Prostate gland (tissue), 2 donors: ENCODE measurements around the gene CEACAM4.

Experiments
- CTCF ChIP-seq, 4 experiments: fragments of 200-600 bp in 2 of 4; fragments of 450-650 bp in 2 of 4; sonication (generic) in 2 of 4; IDR thresholded peaks; 1 replicate in 3 of 4; 2 replicates in 1 of 4; pipeline ENCODE4 v1.5.1; 2016 to 2019; ENCODE audit warnings: antibody characterized with exemption in 4 of 4, mild to moderate bottlenecking in 2 of 4, moderate library complexity in 2 of 4
- POLR2AphosphoS5 ChIP-seq: sonication (generic); formaldehyde crosslinking; IDR thresholded peaks from one replicate; pipeline ENCODE4 v1.6.1; 2017; ENCODE audit warnings: antibody characterized with exemption

- TF ChIP-seq POLR2AphosphoS5 (no peak), CTCF (IDR thresholded peaks at IDR 0.05) (no peak)
Observed at GRCh38 chr19:41595890-41596280, 31.0 kb downstream of the CEACAM4 start.
